Hepatocyte (in vitro differentiated cells): Measurements from ENCODE around the gene BORCS5.

Experiments
- EZH2 ChIP-seq: fragments of 200-600 bp; sonication (generic); IDR thresholded peaks from 2 replicates; pipeline ENCODE4 v1.6.1; 2016; ENCODE audit warnings: antibody characterized with exemption, mild to moderate bottlenecking, borderline replicate concordance
- TF ChIP-seq, protein P1 (sequence below): fragments of 200-600 bp; sonication (generic); IDR thresholded peaks from 2 replicates; pipeline ENCODE4 v1.5.1; 2016; ENCODE audit warnings: antibody characterized with exemption, mild to moderate bottlenecking; ENCODE audit not compliant: poor library complexity

DNA sequence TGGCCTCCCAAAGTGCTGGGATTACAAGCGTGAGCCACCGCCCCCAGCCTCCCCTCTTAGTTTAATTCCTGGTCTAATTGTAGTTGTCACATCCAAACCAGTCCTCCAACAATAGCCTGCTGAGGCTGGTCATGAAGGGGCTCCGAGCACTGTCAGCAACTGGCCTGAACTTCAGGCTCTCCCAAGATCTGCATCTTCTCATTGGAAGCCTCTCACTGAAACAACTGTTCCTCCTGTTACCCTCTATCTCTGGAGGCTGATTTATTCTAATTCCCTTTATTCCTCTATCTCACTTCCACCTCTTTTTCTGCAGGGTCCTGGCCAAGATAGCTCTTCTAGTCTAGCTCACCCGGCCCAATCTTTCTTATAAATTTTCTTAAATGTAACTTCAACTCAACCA is 116.3 kb downstream of the BORCS5 start:
- TF ChIP-seq, protein P1, sequence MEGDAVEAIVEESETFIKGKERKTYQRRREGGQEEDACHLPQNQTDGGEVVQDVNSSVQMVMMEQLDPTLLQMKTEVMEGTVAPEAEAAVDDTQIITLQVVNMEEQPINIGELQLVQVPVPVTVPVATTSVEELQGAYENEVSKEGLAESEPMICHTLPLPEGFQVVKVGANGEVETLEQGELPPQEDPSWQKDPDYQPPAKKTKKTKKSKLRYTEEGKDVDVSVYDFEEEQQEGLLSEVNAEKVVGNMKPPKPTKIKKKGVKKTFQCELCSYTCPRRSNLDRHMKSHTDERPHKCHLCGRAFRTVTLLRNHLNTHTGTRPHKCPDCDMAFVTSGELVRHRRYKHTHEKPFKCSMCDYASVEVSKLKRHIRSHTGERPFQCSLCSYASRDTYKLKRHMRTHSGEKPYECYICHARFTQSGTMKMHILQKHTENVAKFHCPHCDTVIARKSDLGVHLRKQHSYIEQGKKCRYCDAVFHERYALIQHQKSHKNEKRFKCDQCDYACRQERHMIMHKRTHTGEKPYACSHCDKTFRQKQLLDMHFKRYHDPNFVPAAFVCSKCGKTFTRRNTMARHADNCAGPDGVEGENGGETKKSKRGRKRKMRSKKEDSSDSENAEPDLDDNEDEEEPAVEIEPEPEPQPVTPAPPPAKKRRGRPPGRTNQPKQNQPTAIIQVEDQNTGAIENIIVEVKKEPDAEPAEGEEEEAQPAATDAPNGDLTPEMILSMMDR = no peak
- no peak for TF ChIP-seq EZH2
